ENCODE results near the gene PCDH9.

DNA sequence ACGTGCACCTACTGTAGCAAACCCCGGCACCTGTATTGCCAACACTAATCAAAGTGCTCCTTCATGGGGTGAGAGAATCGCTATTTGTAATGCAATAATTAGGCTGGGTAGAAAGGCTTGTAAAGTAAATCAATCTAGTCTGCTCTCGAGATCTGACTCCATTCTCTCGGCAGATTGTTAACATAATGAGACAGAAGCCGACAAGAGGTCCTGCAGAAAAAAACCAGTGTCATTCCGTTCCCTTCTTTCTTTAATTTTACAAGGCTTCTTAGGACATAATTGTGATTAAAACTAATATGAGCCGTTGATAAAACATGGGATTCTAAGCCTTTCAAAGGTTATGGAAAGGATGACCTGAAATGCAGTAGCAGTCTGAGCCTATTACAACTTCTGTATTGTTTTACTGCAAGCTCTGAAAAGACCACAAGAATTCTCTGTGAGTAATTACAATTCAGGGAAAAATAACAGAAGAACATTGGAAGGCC is 530.0 kb downstream of the PCDH9 start:
- TF ChIP-seq POLR2AphosphoS5 (IDR thresholded peaks at IDR 0.05; ENCODE audit: low read depth, low read length) = no peak
- TF ChIP-seq SIN3A (IDR thresholded peaks at IDR 0.05; ENCODE audit: borderline replicate concordance, insufficient read depth, low read length) = no peak
